Keratinocyte (primary cell): Measurements from ENCODE around the gene BLOC1S6. TPM values are rescaled to one million over a fixed set of nuclear protein-coding genes. Genes with fewer than 3 reads are reported as not detected.

Experiments used
- DNase-seq: peaks from one replicate; pipeline ENCODE4 v3.0.0-alpha.2; 2011; ENCODE audit warnings: low read depth, missing footprints, low spot score
- FAIRE-seq: peaks from 2 replicates; lab custom pipeline; 2011; peaks lifted over from hg19 to GRCh38; lab: Jason Lieb, UNC
- H2AFZ ChIP-seq: 2 replicates; pipeline ENCODE4 v1.6.0; 2012; ENCODE audit warnings: low read length, control low read depth, inconsistent platforms; ENCODE audit not compliant: control insufficient read depth
- H3K27ac ChIP-seq: 2 replicates; pipeline ENCODE4 v1.5.1; 2011; ENCODE audit warnings: low read length; ENCODE audit not compliant: control insufficient read depth, insufficient read depth
- H3K27me3 ChIP-seq: 3 replicates; pipeline ENCODE4 v1.6.0; 2011; ENCODE audit warnings: low read length; ENCODE audit not compliant: control insufficient read depth, insufficient read depth; ENCODE audit errors: extremely low read depth
- H3K36me3 ChIP-seq, 2 experiments: 2 replicates in 1 of 2; 3 replicates in 1 of 2; pipeline ENCODE4 v1.5.1; 2011; ENCODE audit warnings: low read length in 2 of 2, mild to moderate bottlenecking in 1 of 2; ENCODE audit not compliant: control insufficient read depth in 2 of 2, insufficient read depth in 2 of 2; ENCODE audit errors: extremely low read depth in 1 of 2
- H3K4me1 ChIP-seq: 3 replicates; pipeline ENCODE4 v1.5.1; 2011; ENCODE audit warnings: low read length; ENCODE audit not compliant: control insufficient read depth, insufficient read depth; ENCODE audit errors: extremely low read depth
- H3K4me2 ChIP-seq: 3 replicates; pipeline ENCODE4 v1.6.0; 2011; ENCODE audit warnings: low read depth, low read length; ENCODE audit not compliant: control insufficient read depth, insufficient read depth; ENCODE audit errors: extremely low read depth
- H3K4me3 ChIP-seq, 3 experiments: fragments of 200-600 bp in 1 of 3; sonication (generic) in 1 of 3; 2 replicates in 2 of 3; 3 replicates in 1 of 3; pipeline ENCODE4 v1.5.1; 2011 to 2016; ENCODE audit warnings: low read length in 3 of 3, mild to moderate bottlenecking in 3 of 3, control low read depth in 2 of 3, inconsistent platforms in 1 of 3, low read depth in 1 of 3, mixed read lengths in 1 of 3, mixed run types in 1 of 3, moderate library complexity in 1 of 3; ENCODE audit not compliant: control insufficient read depth in 2 of 3, insufficient read depth in 2 of 3; ENCODE audit errors: extremely low read depth in 1 of 3
- H3K79me2 ChIP-seq: 2 replicates; pipeline ENCODE4 v1.6.0; 2012; ENCODE audit warnings: low read length; ENCODE audit not compliant: control insufficient read depth, insufficient read depth
- H3K9ac ChIP-seq: 3 replicates; pipeline ENCODE4 v1.6.0; 2011; ENCODE audit warnings: low read length; ENCODE audit not compliant: control insufficient read depth, insufficient read depth; ENCODE audit errors: extremely low read depth
- H3K9me1 ChIP-seq: 3 replicates; pipeline ENCODE4 v1.6.0; 2011; ENCODE audit warnings: low read length; ENCODE audit not compliant: control insufficient read depth, insufficient read depth; ENCODE audit errors: extremely low read depth
- H3K9me3 ChIP-seq: 2 replicates; pipeline ENCODE4 v1.5.1; 2012; ENCODE audit warnings: low read depth, low read length; ENCODE audit not compliant: control insufficient read depth
- H4K20me1 ChIP-seq: 3 replicates; pipeline ENCODE4 v1.6.0; 2011; ENCODE audit warnings: low read length; ENCODE audit not compliant: control insufficient read depth, insufficient read depth; ENCODE audit errors: extremely low read depth
- CTCF ChIP-seq, 3 experiments: IDR thresholded peaks in 1 of 3; conservative IDR thresholded peaks in 1 of 3; optimal IDR thresholded peaks in 1 of 3; 2 replicates in 2 of 3; 3 replicates in 1 of 3; pipeline versions ENCODE3 to v1.5.1; 2011; ENCODE audit warnings: low read length in 3 of 3, mild to moderate bottlenecking in 3 of 3, moderate library complexity in 2 of 3, control low read depth in 1 of 3, inconsistent platforms in 1 of 3; ENCODE audit not compliant: insufficient read depth in 2 of 3; ENCODE audit errors: extremely low read depth in 1 of 3
- EZH2 ChIP-seq: IDR thresholded peaks from one replicate; pipeline ENCODE4 v1.6.1; 2012; ENCODE audit warnings: inconsistent platforms, mild to moderate bottlenecking, low read length, moderate library complexity
- dilution Hi-C: fragments of 300-500 bp; cut with MboI; formaldehyde crosslinking; loops from one replicate; pipeline ENCODE4 v1.7.0; 2020; ENCODE audit warnings: low sequenced_read_pairs; ENCODE audit not compliant: extremely low pct_ligation_motif_present
- polyA plus RNA-seq, 5 experiments: library from polyadenylated mRNA; depleted of rRNA in 3 of 5; stranded (reverse) in 3 of 5; stranded (forward) in 1 of 5; unstranded in 1 of 5; fragments of >200 nt; gene quantifications; 1 replicate in 1 of 5; 2 replicates in 3 of 5; 3 replicates in 1 of 5; pipeline versions ENCODE4 v1.2.1 to v1.2.3, GENCODE V29; 2011 to 2012; ENCODE audit warnings: missing spikeins in 2 of 5, low read depth in 1 of 5, low replicate concordance in 1 of 5

Gene BLOC1S6
- polyA plus RNA-seq, 1 donor (not counting 4 experiments of a cell fraction or from before 2014, with no cell fraction given), result 15.5 TPM

- Histone ChIP-seq H4K20me1 (no peaks in the 10 kb centered on the region), H3K27ac (no peak overlapping the region), H2AFZ (no peak overlapping the region), H3K4me1 (no peaks in the 10 kb centered on the region), H3K4me2 (no peak overlapping the region), H3K9me3 (no peaks in the 10 kb centered on the region), H3K27me3 (peaks cover 9% of the 10 kb centered on the region), H3K79me2 (no peaks in the 10 kb centered on the region), H3K9ac (no peak overlapping the region), H3K9me1 (no peaks in the 10 kb centered on the region), H3K36me3 (no peaks in the 10 kb centered on the region), H3K4me3 (no peak overlapping the region)
- dilution Hi-C loops, result no loop called here
- TF ChIP-seq EZH2 (no peak), CTCF (optimal IDR thresholded peaks at IDR 0.05 in 1 of 3, IDR thresholded peaks at IDR 0.05 in 1 of 3, conservative IDR thresholded peaks at IDR 0.05 in 1 of 3; ENCODE audit: extremely low read depth in 1 of 3, insufficient read depth in 2 of 3, low read length in 3 of 3) (no peak)
- DNase-seq (no peak), FAIRE-seq (no peak)
These were observed 31.1 kb upstream of the BLOC1S6 start for GRCh38 chr15:45555934-45556608.

GRCh38 chr15:45572617-45573016, 14.6 kb upstream of the BLOC1S6 start:
- no peaks in the 10 kb centered on the region for H3K79me2 ChIP-seq
- FAIRE-seq (no peak), DNase-seq (no peak)
- no peak overlapping the region for H3K4me3 ChIP-seq
- no peak overlapping the region for H3K4me2 ChIP-seq
- TF ChIP-seq CTCF (optimal IDR thresholded peaks at IDR 0.05 in 1 of 3, IDR thresholded peaks at IDR 0.05 in 1 of 3, conservative IDR thresholded peaks at IDR 0.05 in 1 of 3; ENCODE audit: extremely low read depth in 1 of 3, insufficient read depth in 2 of 3, low read length in 3 of 3) (no peak), EZH2 (no peak)
- H2AFZ ChIP-seq, result no peak overlapping the region
- no peak overlapping the region for H3K27ac ChIP-seq
- H3K9me1 ChIP-seq, result no peaks in the 10 kb centered on the region
- H3K36me3 ChIP-seq, result no peaks in the 10 kb centered on the region
- dilution Hi-C loops, result no loop called here
- peaks cover 4% of the 10 kb centered on the region for H3K27me3 ChIP-seq
- H3K9ac ChIP-seq, result no peak overlapping the region
- H3K9me3 ChIP-seq, result no peaks in the 10 kb centered on the region
- H3K4me1 ChIP-seq, result no peaks in the 10 kb centered on the region
- no peaks in the 10 kb centered on the region for H4K20me1 ChIP-seq
